ENCODE results near the gene KERA.

The KERA gene

GRCh38 chr12:91072931-91073330 is 15.1 kb upstream of the KERA start:
- DNase-seq, result no peak

- DNase-seq, result no peak
Measured at GRCh38 chr12:91070936-91071335, 13.1 kb upstream of the KERA start.

GRCh38 chr12:91065396-91065795 is 7.6 kb upstream of the KERA start:
- DNase-seq, result no peak

DNA sequence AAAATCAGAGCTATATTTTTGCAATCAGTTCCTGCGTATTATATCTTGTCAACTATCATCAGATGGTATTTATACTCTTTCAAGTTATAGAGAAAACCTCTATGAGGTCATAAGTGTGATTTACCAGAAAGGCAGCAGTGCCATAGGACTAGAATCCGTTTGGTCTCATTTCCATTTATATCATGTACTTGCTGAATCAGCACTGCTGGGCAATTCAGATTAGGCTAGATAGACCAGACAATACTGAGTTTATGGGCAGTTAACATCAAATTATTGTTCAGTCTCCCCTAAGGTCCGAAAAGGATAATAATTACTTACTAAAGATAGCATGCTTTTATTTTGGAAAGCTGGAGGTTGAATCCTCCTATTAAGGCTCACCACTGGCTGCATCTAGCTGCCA is 6.8 kb upstream of the KERA start:
- no peak for DNase-seq

GRCh38 chr12:91061091-91061490 is 3.3 kb upstream of the KERA start:
- no peak for DNase-seq

- DNase-seq, result no peak
Measured at GRCh38 chr12:91059211-91059610, 1.4 kb upstream of the KERA start.

- no peak for DNase-seq
Measured at GRCh38 chr12:91058786-91059185, 962 bp upstream of the KERA start.

DNA sequence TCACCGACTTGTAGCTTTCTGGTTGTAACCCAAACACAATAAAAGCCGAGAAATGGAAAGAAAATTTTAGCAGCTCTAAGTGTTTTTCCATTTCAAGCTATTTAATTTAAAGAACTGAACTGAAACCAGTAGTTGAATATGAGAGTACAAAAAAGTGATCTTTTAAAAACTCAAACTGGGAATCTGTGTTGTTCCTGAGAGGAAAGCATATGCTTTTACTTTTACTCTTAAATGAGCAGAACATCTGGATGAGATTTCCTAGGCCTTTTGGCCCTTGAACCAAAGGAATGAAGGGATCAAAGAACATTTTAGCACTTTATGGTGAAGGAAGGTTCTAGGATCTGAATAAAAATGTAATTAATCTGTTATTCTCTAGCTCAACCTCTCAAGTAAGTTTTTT is 1.3 kb downstream of the KERA start:
- no peak for DNase-seq

- no peak for DNase-seq
Measured at GRCh38 chr12:91055976-91056375, 1.8 kb downstream of the KERA start.

DNA sequence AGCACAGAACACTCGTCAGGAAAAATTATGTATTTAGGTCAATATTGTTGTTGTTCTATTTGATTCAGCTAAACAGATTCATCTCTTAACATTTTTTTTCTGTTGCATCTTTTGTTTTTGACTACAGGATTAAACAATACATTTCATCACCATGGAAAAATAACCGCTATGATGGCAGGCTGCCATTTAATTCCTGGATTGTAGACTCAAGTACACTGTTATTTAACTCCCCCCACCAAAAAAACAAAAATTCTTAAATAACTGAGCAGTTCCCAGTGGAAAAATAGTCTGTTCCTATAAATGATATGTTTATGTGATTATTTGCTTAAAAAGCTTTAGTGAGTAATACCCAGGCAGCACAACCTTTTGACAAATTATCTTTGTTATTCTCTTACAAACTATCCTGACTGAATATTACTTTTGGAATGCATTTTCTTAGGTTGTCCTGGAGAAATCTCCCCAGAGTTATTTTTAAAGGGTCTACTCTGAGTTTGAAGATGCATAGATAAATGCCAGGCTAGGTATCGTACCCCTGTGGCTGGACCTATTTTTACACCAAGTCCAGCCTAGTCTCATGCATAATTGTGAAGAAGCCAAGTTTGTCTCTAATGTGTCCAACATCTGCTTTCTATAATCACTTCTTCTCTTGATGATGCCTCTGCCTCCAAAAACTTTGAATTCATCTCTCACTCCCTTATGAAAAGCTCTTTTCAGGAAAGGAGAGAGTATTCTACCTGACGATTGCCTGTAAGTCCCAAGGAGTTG is 3.7 kb downstream of the KERA start:
- DNase-seq, result no peak

- DNase-seq, result no peak
Measured at GRCh38 chr12:91052026-91052425, 5.8 kb downstream of the KERA start.

GRCh38 chr12:91044586-91044985 is 13.2 kb downstream of the KERA start:
- DNase-seq, result no peak

- no peak for DNase-seq
Measured at GRCh38 chr12:91043408-91043807, 14.4 kb downstream of the KERA start.

GRCh38 chr12:91040096-91040755 is 17.6 kb downstream of the KERA start:
- no peak for DNase-seq

GRCh38 chr12:91037276-91037675 is 20.5 kb downstream of the KERA start:
- DNase-seq, result no peak

DNA sequence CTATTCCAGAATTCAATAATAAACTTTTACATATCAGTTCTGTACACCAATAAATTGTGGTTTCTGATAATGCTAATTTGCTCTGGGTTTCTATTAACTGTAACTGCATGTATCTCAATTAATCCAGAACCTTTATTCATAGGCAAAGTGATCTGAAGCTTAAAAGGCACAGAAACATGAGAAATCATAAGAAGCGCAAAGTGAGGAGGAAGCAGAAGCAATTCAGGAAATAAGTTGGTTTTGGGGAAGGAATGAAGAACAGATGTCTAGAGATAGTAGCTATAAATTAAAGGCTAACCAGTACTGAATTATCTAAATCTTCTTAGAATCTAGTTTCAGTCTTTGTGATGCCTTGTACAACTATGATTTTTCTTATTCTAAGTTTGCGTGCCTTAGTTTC is 24.6 kb downstream of the KERA start:
- no peak for DNase-seq

DNA sequence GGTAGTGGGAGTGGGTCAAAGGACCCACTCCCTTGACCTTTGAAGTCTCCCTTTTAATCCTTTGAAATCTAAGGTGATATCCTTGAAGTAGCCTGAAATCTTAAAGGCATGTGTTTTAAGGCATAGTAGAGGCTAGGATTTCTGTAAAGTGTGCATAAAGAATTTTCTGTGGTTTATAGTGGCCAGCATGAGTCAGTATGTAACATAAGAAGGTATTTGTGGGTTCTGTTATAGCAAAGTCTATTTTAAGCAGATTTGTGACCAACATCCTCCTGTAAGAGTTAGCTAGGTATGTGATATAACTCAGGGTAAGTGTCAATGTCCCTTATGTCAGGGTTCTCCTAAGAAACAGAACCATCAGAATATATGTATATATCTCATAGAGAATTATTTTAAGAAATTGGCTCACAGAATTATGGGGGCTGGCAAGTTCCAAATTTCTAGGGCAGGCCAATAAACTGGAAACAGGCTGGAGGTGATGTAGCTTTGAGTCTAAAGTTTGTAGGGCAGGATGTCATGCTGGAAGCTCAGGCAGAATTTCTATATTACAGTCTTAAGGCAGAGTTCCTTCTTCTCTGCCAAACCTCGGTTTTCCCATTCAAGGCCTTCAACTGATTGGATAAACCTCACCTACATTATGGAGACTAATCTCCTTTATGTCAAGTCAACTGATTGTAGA is 34.4 kb downstream of the KERA start:
- no peak for DNase-seq

DNA sequence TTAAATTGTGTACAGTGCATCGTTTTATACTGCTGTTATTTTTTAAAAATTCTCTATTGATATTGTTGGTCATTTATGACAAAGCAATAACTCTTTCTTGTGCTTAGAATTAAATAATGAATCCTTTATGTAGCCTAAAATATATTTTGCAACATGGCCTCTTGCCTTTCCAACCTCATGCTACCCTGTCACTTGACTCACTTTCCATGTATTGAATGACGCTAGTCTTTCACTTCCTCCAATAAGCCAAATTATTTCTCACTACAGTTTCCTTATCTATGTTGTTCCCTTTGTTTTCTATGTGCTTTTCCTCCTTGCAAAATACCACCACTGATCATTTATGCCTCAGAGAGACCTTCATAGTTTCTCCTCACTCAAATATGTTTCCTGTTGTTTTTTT is 36.7 kb downstream of the KERA start:
- no peak for DNase-seq

- DNase-seq, result no peak
Measured at GRCh38 chr12:91019455-91019854, 38.4 kb downstream of the KERA start.

DNA sequence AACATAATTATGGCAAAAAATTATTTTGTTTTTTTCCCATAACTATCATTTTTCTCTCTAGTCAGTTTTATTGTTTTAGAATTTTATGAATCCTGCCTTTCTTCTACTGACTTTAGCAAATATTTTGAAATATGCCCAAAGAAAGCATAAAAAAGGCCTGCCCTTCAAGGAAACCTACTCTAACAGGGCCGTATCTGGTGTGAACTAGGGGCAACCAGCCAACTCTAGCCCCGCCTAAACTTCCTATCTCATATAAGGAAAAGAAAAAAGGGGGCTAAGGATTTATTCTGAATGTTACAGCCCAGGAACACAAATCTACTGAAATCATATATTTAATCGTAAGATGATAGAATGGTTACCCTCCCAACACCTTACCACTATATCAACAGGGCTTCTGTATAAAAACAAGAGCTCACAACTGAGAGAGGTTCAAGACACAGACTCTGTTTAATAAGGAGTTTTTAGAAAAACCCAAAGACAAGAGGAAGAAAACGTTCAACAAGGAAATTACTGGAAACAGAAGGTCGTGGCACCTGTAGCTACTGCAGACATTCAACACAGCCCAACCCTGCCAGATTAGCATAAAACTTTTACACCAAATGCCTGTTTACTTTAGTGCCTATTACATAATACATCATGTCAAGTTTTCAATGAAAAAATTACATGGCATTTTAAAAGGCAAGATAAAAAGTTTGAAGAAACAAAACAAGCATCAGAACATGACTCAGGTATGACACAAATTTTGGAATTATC is 40.1 kb downstream of the KERA start:
- DNase-seq, result no peak

DNA sequence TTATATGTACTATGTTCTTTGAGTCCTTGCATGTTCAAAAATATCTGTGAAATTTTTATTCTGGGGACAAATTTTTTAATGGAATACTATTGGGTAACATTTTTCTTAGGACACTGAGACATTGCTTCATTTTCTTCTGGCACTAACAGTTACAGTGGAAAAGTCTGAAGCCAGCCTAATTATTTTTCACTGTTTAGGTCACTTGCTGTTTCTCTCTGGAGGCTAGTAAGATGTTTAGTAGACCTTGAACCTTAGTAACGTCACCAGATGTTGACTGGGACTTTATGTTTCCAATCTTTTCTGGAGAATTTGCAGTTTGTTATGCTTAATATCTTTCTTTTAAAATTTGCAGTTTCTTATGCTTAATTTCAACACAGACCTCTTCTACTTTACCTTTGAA is 40.8 kb downstream of the KERA start:
- no peak for DNase-seq

GRCh38 chr12:91009319-91009950 is 48.4 kb downstream of the KERA start:
- no peak for DNase-seq
